GM21717 (cell line): ENCODE measurements around the gene TMPRSS6.

Experiments
- ATAC-seq: cut with Tn5 transposase; IDR thresholded peaks from one replicate; pipeline ENCODE4 v1.9.1; 2021; ENCODE audit warnings: mild to moderate bottlenecking, moderate library complexity; ENCODE audit not compliant: unreplicated experiment

The TMPRSS6 gene

GRCh38 chr22:37119872-37120271, 10.4 kb upstream of the TMPRSS6 start:
- ATAC-seq = no peak

DNA sequence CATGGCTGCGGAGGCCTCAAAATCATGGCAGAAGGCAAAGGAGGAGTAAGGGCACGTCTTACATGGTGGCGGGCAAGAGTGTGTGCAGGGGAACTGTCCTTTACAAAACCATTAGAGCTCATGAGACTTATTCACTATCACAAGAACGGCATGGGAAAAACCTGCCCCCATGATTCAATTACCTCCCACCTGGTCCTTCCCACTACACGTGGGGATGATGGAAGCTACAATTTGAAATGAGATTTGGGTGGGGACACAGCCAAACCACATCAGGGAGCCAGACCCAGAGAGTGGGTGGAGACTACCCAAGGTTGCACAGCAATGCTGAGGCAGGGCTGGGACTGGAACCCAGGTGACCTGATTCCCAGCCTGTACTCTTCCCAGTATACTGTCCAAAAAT, 8.6 kb upstream of the TMPRSS6 start:
- no peak for ATAC-seq

- ATAC-seq = no peak
Measured at GRCh38 chr22:37117092-37117491, 7.6 kb upstream of the TMPRSS6 start.

DNA sequence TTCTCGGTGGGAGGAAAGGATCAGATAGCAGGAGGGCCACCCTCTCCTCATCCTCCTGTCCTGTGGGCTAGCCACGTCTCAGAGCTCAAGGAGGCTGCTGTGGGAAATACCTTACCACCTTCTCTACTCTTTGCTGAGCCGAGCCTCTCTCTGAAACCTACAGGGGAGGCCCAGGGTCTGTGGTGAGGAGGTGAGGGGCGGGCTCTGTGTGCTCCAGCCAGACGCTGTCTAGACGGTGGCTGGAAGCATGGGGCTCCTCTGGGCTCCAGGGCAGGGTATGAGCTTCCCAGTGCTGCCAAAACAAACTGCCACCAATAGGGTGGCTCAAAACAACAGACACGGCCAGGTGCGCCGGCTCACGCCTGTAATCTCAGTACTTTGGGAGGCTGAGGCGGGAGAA, 5.5 kb upstream of the TMPRSS6 start:
- ATAC-seq = no peak

- no peak for ATAC-seq
Measured at GRCh38 chr22:37113757-37114156, 4.2 kb upstream of the TMPRSS6 start.

- ATAC-seq = no peak
Measured at GRCh38 chr22:37112084-37112728, 2.7 kb upstream of the TMPRSS6 start.

DNA sequence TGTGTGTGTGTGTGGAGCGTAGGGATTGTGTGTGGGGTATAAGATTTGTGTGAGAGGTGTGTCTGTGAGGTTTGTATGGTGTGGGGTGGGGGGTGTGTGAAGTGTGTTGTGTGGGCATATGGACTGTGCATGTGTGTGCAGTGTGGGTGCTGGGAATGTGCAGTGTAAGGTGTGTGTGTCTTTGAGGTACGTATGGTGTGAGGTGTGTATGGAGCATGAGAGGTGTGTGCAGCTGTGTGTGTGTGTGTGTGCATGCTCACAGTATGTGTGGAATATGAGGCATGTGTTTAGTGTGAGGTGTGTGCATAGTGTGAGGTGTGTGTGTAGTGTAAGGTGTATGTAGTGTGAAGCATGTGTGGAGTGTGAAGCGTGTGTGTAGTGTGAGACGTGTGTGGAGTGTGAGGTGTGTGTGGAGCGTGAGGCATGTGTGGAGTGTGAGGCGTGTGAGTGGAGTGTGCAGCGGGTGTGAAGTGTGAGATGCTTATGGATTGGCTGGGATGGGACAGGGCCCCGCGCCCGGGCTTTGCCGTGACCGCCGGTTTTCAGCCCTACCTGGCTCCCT, 1.7 kb upstream of the TMPRSS6 start:
- ATAC-seq = no peak

- ATAC-seq = no peak
Measured at GRCh38 chr22:37107816-37108621, 1.5 kb downstream of the TMPRSS6 start.

GRCh38 chr22:37105990-37106389, 3.5 kb downstream of the TMPRSS6 start:
- ATAC-seq = no peak

DNA sequence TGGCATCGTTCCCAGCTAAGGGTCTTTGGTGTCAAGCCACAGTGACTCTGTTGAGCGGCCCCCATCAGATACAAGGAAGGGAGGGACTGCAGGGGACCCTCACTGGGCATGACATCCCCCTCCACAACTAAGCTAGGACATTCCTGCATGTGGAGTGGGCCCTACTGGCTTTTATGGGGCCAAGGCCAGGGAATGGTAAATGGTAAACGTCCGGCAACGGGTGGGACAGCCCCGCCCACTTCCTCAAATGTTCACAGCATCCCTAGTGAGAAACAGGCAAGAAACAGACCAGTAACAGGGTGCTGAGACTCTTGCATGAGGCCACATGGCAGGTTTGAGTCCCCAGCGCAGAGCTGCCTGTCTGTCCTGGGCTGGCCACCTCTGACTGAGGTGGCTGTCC, 4.4 kb downstream of the TMPRSS6 start:
- ATAC-seq = no peak

- ATAC-seq = no peak
Measured at GRCh38 chr22:37103656-37104452, 5.7 kb downstream of the TMPRSS6 start.

GRCh38 chr22:37103151-37103550, 6.4 kb downstream of the TMPRSS6 start:
- ATAC-seq = no peak

- no peak for ATAC-seq
Measured at GRCh38 chr22:37101311-37102066, 8.0 kb downstream of the TMPRSS6 start.

GRCh38 chr22:37100589-37101127, 8.9 kb downstream of the TMPRSS6 start:
- ATAC-seq = no peak

GRCh38 chr22:37098976-37099591, 10.4 kb downstream of the TMPRSS6 start:
- no peak for ATAC-seq

GRCh38 chr22:37097346-37097745, 12.2 kb downstream of the TMPRSS6 start:
- no peak for ATAC-seq

DNA sequence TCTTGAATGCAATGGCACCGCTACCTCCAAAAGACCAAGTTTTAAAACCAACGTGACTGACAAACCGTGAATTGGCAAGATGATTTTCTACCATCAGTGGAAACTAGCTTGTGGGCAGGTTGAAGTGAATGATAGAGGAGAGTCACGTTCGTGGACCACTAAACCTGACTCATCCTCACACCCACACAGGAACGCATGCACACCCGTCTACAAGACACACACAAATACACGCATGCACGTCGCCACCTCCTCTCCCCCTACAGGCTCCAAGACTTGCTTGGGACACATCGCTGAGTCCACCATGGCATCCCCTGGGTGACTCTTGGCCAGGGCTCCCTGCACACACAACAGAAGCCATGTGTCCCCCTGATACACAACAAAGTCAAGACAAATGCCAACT, 14.4 kb downstream of the TMPRSS6 start:
- no peak for ATAC-seq

DNA sequence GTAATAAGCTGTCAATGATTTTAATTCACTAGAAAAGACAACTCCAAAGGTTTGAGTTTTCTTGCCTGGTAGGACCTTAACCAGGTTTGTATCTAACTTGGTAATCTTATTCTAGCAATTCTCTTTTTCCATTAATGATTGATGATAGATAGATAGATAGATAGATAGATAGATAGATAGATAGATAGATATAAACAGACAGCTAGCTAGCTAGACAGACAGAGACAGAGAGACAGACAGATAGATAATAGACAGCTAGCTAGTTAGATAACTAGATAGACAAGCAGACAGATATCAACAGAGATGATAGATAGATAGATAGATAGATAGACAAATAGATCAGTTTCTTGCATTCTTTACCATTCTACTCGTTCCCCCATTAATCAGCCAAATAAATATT, 15.3 kb downstream of the TMPRSS6 start:
- no peak for ATAC-seq

DNA sequence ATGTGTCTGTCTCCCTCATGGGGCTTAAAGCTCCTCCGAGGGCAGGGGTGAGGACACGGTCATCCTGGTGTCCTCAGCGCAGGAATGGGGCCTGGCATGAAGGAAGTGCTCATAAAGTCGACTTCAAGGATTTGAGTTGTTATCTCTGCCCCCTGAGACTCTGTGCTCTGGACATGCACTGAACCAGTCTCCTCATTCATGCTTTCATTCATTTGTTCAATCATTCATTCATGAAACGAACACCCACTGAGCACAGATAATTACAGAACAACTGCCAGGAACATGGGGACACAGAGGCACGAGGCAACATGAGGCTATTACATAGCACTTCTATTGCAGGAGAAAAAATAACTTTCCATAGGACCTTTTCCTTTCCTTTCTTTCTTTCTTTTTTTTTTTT, 16.5 kb downstream of the TMPRSS6 start:
- ATAC-seq = no peak

DNA sequence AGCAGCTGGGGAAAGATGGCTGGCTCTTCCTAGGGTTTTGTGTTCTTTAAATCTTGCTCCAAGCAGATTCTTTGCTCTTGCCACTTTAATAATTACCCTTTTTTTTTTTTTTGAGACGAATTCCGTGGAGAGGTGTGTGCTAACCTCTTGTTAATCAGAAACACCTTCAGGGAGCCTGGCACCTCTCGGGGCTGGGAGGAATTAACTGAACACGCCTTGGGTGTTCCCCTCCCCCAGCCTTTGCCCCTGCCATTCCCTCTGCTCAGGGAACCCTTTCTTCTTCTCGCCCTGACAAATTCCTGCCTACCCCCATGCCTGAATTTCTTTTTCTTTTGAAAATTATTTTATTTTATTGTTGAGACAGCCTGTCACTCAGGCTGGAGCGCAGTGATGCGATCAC, 17.5 kb downstream of the TMPRSS6 start:
- ATAC-seq = no peak
